Thyroid gland (tissue), 4 donors: Measurements from ENCODE around the gene DPP6.

Experiments
- POLR2A ChIP-seq, 2 donors: fragments of 450-650 bp; IDR thresholded peaks; one replicate each; pipeline ENCODE4 v1.6.1; 2017; ENCODE audit warnings: antibody characterized with exemption in 2 of 2, mild to moderate bottlenecking in 2 of 2, moderate library complexity in 1 of 2
- TF ChIP-seq, protein P1 (sequence below), 6 experiments: fragments of 200-600 bp in 3 of 6; fragments of 450-650 bp in 3 of 6; sonication (generic) in 3 of 6; IDR thresholded peaks; one replicate each; pipeline ENCODE4 v1.5.1; 2016 to 2019; ENCODE audit warnings: antibody characterized with exemption in 6 of 6, mild to moderate bottlenecking in 2 of 6, inconsistent platforms in 1 of 6, moderate library complexity in 1 of 6

DNA sequence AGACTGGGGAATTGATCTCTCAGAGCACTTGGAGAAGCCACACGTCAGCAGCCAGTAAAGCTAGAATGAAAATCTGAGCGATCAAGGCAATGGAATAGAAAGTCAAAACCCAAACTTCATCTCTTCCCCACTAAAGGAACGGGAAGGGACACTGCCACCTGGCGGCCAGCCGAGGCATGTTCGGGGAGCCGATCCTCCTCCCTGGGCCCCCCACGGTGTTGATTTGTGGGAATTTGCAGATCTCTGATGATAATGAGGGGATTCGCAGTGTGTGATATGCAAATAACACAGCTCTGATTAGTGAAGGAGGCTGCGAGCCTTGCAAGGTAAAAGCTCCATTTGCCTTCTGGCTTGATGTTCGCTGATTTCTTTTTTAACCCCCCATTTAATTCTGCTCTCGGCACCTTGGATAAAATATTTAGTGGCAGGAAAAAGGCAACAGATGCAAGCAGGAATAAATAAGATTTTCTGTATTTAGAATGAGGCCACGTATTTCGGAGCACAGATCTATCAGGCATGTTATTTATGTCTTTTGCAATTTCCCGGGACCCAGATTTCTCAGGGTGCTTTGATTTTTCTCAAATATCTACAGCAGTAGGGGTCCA lies 692.2 kb downstream of the DPP6 start:
- TF ChIP-seq, protein P1, sequence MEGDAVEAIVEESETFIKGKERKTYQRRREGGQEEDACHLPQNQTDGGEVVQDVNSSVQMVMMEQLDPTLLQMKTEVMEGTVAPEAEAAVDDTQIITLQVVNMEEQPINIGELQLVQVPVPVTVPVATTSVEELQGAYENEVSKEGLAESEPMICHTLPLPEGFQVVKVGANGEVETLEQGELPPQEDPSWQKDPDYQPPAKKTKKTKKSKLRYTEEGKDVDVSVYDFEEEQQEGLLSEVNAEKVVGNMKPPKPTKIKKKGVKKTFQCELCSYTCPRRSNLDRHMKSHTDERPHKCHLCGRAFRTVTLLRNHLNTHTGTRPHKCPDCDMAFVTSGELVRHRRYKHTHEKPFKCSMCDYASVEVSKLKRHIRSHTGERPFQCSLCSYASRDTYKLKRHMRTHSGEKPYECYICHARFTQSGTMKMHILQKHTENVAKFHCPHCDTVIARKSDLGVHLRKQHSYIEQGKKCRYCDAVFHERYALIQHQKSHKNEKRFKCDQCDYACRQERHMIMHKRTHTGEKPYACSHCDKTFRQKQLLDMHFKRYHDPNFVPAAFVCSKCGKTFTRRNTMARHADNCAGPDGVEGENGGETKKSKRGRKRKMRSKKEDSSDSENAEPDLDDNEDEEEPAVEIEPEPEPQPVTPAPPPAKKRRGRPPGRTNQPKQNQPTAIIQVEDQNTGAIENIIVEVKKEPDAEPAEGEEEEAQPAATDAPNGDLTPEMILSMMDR (IDR thresholded peaks at IDR 0.05) = peak; percentile 22 to 75 (median 54)
- TF ChIP-seq POLR2A (IDR thresholded peaks at IDR 0.05) = no peak
